HG02763 (cell line): ENCODE measurements around the gene INSRR.

Experiments used
- ATAC-seq: cut with Tn5 transposase; IDR thresholded peaks from one replicate; pipeline ENCODE4 v1.9.1; 2021; ENCODE audit warnings: mild to moderate bottlenecking, moderate library complexity; ENCODE audit not compliant: unreplicated experiment

The INSRR gene

GRCh38 chr1:156894711-156895454 is 36.0 kb upstream of the INSRR start:
- ATAC-seq: no peak

DNA sequence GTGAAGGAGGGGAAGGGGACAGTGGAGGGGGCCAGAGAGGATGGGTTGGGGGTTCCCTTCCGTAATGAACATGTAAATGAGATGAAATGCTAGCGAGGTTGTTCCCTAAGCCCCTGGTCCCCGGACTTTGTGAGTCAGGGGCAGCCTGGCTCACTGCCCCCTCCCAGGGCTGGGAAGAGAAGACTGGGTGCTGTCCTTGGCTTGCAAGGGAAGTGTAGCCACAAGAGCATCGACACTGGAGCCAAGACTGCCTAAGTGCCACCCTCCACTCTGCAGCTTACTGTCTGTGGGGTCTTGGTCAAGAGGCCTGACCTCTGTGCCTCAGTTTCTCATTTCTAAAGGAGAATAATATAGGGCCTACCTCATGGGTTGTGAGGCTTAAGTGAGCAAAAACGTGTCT is 35.1 kb upstream of the INSRR start:
- ATAC-seq: no peak

DNA sequence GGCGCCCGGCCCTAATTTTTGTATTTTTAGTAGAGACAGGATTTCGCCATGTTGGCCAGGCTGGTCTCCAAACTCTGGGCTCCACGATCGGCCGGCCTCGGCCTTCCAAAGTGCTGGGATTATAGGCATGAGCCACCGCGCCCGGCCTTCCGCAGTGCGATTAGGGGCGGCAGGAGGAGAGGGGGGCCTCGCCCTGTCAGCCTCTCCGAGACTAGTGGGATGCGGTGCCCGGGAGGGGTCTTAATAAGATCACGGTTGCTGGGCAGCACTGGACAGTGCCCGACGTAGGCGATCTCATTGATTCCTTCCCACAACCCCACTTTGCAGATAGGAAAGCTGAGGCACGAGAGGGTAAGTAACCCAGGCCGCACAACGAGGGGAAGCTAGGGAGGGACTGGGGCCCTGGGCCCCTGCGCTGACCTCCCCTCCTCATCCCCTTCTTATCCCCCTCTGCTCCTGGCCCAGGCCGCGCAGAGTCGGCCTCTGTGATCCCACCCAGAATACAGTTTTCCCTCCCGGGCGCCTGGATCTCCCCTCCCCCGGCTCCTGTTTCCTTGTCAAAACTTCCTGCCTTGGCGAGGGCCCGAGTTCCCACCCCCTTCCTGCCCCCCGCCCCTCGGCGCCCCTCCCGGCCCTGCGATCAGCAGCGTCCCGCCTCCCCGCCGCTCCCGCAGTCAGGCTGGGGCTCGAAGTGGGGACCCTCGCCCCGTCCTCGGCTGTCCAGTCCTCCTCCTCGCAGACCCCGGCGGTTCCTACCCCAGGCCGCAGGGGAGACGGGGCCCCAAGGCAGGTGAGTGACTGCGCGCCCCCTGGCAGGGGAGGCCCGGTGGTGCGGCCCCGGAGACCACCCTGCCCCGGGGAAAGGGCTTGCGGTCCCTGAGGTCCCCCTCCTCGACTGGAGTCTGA is 34.4 kb upstream of the INSRR start, which contains the start of gene PEAR1:
Gene PEAR1 (plus strand): TSS at position 671 of the 906 bp plus-strand sequence. CDS start 10,209 bp downstream, outside the sequence.
- ATAC-seq: no peak

GRCh38 chr1:156892190-156893047 is 33.5 kb upstream of the INSRR start:
- peak; percentile 60 for ATAC-seq

DNA sequence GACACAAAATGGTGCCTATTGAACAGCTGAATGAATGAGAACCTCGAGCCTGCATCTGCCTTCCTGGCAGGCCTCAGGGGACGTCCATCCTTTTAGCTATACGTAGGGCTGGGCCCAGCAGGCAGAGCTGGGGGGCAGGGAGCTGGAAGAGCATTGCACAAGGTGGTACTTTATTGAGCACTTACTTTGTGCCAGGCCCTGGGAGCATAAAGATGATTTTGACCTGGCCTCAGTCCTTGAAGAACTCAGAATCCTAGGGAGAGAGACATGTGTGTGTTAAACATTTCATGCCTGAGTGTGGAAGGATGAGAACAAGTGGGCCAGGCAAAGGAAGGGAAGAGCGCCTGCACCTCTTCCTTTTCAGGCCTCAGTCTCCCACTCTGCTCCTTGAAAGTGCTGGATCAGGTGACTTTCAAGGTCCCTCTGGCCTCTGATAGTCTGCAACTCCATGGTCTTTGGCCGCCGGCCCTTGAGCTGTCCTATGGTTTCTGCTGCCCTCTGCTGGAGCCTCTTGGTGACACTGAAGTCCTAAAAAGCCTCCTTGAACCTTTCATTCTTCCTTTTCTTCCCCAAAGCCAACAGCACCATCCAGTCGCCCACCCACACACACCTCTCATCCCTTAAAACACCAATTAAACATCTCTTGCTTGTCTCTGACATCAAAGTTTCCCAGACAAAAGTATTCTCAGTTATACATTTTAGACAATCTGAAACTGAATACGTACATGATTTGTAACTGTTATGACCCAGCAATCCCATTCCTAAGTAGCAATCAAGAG is 31.1 kb upstream of the INSRR start:
- ATAC-seq: no peak

DNA sequence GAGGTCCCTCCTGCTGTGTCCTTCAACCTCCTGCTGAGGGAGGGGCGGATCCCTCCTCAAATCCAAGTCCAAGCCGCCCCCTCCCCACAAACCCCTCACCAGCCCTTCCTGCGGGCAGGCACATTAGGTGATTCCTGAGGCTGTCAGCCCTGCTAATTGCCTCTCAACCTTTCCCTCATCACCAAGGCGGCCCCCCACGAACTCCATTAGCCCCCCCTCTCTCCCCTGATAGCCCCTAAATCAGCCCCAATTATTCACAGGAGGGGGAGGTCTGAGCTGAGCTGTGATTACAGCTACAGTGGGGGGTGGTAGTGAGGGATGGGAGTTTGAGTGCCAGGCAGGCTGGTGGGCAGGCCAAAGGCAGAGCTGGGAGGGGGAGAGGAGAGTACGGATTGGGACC is 28.8 kb upstream of the INSRR start:
- ATAC-seq: no peak

- no peak for ATAC-seq
Observed at GRCh38 chr1:156887317-156887716, 28.4 kb upstream of the INSRR start.

GRCh38 chr1:156886583-156887281 is 27.8 kb upstream of the INSRR start:
- no peak for ATAC-seq

- ATAC-seq: no peak
Observed at GRCh38 chr1:156885880-156886355, 27.0 kb upstream of the INSRR start.

DNA sequence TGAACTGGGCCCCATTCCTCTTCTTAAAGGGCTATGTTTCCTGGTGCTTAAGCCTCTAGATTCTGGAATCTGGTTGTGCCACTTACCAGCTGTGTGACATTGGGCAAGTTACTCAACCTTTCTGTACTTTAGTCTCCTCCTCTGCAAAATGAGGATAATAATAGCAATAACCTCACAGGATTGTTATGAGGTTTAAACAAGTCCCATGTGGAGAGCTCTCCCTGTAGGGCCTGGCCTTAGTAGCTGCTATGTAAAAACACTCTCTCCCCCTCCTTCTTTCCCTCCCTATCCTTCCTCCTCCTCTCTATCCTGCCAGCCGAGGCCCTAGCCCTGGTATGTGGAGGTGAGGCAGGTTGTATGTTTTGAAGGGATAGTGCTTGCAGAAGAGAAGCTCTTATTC is 26.4 kb upstream of the INSRR start:
- ATAC-seq: no peak

- ATAC-seq: no peak
Observed at GRCh38 chr1:156884560-156885184, 25.8 kb upstream of the INSRR start.

DNA sequence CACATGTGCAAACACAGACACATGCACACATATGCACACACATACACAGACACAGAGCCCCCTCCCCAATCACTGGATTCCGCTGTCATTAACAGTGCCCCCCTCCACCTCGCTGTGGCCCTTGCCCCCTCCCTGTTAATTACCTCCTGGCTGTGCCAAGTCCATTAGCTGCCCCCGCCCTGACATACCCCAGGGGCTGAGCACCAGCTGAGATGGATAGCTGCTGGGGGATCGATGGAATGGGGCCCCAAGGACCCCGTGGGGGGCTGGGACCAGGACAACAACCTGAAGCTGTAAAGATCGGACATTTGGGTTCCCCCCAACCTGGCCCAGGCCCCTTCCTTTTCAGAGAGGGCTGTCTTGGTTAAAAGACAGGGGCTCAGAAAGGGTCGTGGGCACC is 25.0 kb upstream of the INSRR start:
- ATAC-seq: no peak

- ATAC-seq: no peak
Observed at GRCh38 chr1:156882543-156882942, 23.6 kb upstream of the INSRR start.

GRCh38 chr1:156881663-156882062 is 22.7 kb upstream of the INSRR start:
- no peak for ATAC-seq

DNA sequence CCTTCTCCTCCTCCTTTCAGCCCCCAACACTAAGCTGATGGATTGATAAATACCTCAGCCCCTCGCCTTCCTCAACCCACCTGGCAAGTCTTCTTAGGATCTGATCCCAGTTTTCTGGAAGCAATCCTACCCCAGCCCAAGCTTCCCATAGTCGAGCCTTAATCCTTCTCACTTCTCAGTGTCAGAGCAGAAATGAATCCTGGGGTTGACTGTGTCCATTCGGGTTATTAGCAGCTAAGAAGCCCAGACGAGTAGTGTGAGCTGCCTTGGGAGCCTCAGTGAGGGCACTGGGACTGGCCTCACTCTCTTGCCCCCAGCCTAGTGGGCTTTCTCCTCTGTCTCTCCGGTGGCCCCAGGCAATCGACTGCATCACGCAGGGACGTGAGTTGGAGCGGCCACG is 22.2 kb upstream of the INSRR start:
- no peak for ATAC-seq

GRCh38 chr1:156880473-156880872 is 21.6 kb upstream of the INSRR start:
- ATAC-seq: no peak

GRCh38 chr1:156879876-156880275 is 21.0 kb upstream of the INSRR start:
- no peak for ATAC-seq

GRCh38 chr1:156877433-156878170 is 18.7 kb upstream of the INSRR start:
- ATAC-seq: no peak
